ENCODE measurements around the gene DCP1A.
A peak's percentile ranks its signal among the peaks of the same experiment; 100 is the strongest.
"Not testable (repeated sequence)": the region's sequence is repeated elsewhere in the genome, so short reads cannot be mapped to it uniquely, and the experiment has no call there.

DCP1A gene

DNA sequence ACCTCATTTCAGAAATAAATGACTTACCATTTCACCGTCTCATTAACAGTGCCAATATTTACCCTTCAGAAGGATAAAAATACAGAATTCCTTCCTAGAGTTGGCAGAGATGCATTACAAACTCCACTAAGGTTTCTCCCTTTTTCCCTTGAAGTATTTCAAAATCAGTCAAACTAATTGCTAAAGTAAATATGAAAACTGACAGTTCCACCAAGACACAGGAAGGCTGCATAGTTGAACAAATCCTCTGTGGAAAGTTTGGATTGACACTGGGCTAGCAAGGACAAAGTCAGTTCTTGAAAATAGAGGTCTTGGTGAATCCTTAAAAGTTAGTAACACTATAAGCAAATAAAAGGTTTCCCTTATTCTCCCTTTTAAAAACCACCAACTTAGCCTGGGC lies 34.5 kb downstream of the DCP1A start:
- DNase-seq (ENCODE audit: low read depth in 1 of 2, low spot score in 1 of 2): no peak
- in situ Hi-C loops (cut with HindIII; ENCODE audit: low pct_unique_long_range_greater_than_20kb, low sequenced_read_pairs): no loop called here
- TF ChIP-seq JUND (IDR thresholded peaks at IDR 0.05; ENCODE audit: low read depth): no peak

DNA sequence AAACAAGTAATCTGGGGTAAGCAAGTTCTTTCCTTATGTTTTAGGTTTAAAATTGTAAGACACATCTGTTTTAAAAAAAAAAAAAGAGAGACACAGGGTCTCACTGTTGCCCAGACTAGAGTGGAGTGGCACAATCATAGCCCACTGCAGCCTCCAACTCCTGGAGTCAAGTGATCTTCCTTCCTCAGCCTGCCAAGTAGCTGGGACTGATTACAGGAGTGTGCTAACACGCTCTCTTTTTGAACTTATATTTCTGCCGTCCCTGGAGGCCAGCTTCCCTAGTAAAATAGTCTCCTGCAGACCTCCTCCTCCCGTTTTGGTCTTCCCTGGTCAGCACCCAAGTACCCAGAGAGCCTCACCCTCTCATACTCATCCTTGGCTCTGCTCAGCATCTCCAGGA lies 35.5 kb downstream of the DCP1A start:
- no peak for TF ChIP-seq JUND (IDR thresholded peaks at IDR 0.05; ENCODE audit: low read depth)
- in situ Hi-C loops (cut with HindIII; ENCODE audit: low pct_unique_long_range_greater_than_20kb, low sequenced_read_pairs): no loop called here
- no peak for DNase-seq (ENCODE audit: low read depth in 1 of 2, low spot score in 1 of 2)

DNA sequence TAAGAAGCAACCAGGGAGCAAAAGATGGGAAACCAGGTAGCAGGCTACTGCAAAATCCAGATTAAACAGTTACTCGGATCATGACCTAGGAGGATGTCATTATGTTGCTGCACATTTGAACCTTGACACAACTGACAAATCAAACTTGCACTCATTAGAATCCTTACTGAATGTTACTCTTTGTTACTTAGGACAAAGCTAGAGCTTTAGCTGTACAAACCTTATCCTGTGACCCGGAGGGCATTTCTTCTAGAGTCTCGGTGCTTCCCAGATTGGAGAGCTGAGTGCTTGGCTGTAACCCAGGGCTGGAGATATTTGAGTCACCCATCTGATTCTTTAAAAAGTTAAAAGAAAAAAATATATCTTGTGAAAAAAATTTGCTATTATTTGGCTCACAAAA lies 43.4 kb downstream of the DCP1A start:
- no peak for TF ChIP-seq JUND (IDR thresholded peaks at IDR 0.05; ENCODE audit: low read depth)
- in situ Hi-C loops (cut with HindIII; ENCODE audit: low pct_unique_long_range_greater_than_20kb, low sequenced_read_pairs): no loop called here
- DNase-seq (ENCODE audit: low read depth in 1 of 2, low spot score in 1 of 2): no peak

- in situ Hi-C loops (cut with HindIII; ENCODE audit: low pct_unique_long_range_greater_than_20kb, low sequenced_read_pairs): no loop called here
- no peak for DNase-seq (ENCODE audit: low read depth in 1 of 2, low spot score in 1 of 2)
Measured at GRCh38 chr3:53303549-53303948, 43.8 kb downstream of the DCP1A start.

DNA sequence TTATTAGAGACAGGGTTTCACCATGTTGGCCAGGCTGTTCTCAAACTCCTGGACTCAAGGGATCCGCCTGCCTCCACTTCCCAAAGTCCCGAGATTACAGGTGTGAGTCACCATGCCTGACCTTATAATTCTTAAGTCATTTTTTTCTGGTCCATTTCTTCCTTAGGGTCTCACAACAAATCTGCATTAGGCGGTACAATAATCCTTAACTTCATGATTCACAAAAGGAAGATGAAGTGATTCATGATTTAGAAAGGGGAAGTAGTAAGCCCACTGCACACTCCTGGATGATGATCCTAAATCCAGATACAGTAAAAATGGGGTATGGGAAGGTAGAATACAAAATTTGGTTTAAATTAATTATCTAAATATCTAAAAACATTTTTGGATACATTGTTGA lies 46.5 kb downstream of the DCP1A start:
- in situ Hi-C loops (cut with HindIII; ENCODE audit: low pct_unique_long_range_greater_than_20kb, low sequenced_read_pairs): no loop called here
- no peak for TF ChIP-seq JUND (IDR thresholded peaks at IDR 0.05; ENCODE audit: low read depth)
- no peak for DNase-seq (ENCODE audit: low read depth in 1 of 2, low spot score in 1 of 2)

More at GRCh38 chr3:53303549-53303948, 43.8 kb downstream of the DCP1A start:
- no peak for TF ChIP-seq JUND (IDR thresholded peaks at IDR 0.05; ENCODE audit: low read depth)

DNA sequence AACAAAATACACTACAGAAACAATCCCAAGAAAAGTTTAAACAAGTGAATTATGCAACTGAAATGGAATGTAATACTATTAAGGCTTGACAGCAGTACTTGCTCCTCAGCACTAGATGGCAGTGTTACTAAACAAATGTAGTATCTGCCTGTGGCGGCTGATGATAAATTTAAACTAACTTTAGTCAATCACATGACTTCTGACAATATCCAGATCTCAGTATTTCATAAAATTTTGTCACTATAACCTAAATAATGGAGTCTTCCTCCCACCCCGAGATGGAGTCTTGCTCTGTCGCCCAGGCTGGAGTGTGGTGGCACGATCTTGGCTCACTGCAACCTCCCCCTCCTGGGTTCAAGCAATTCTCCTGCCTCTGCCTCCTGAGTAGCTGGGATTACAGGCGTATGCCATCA lies 47.7 kb downstream of the DCP1A start:
- in situ Hi-C loops (cut with HindIII; ENCODE audit: low pct_unique_long_range_greater_than_20kb, low sequenced_read_pairs): not testable (repeated sequence)
- peak; percentile 19 to 44 for DNase-seq (ENCODE audit: low read depth in 1 of 2, low spot score in 1 of 2)

DNA sequence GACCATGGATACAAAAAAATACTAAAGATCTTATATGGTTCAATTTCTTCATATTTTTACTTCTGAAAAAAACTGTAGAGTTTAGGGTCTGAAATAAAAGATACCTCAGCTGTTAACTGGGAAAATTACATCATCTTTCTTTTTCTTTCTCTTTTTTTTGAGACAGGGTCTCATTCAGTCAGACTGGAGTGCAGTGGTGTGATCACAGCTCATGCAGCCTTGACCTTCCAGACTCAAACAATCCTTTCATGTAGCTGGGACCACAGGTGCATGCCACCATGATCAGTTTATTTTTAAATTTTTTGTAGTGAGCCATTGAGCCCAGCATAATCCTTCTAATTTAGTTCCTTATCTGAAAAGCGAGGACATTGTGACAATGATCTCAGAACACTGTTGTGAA lies 51.9 kb downstream of the DCP1A start:
- in situ Hi-C loops (cut with HindIII; ENCODE audit: low pct_unique_long_range_greater_than_20kb, low sequenced_read_pairs): no loop called here
- TF ChIP-seq JUND (IDR thresholded peaks at IDR 0.05; ENCODE audit: low read depth): no peak
- DNase-seq (ENCODE audit: low read depth in 1 of 2, low spot score in 1 of 2): no peak

GRCh38 chr3:53293867-53294266 lies 53.5 kb downstream of the DCP1A start:
- in situ Hi-C loops (cut with HindIII; ENCODE audit: low pct_unique_long_range_greater_than_20kb, low sequenced_read_pairs): no loop called here
- no peak for DNase-seq (ENCODE audit: low read depth in 1 of 2, low spot score in 1 of 2)
- TF ChIP-seq JUND (IDR thresholded peaks at IDR 0.05; ENCODE audit: low read depth): no peak

- TF ChIP-seq JUND (IDR thresholded peaks at IDR 0.05; ENCODE audit: low read depth): no peak
- in situ Hi-C loops (cut with HindIII; ENCODE audit: low pct_unique_long_range_greater_than_20kb, low sequenced_read_pairs): no loop called here
- no peak for DNase-seq (ENCODE audit: low read depth in 1 of 2, low spot score in 1 of 2)
Measured at GRCh38 chr3:53288214-53288613, 59.1 kb downstream of the DCP1A start.

GRCh38 chr3:53287131-53287629 lies 60.2 kb downstream of the DCP1A start:
- no peak for TF ChIP-seq JUND (IDR thresholded peaks at IDR 0.05; ENCODE audit: low read depth)
- in situ Hi-C loops (cut with HindIII; ENCODE audit: low pct_unique_long_range_greater_than_20kb, low sequenced_read_pairs): no loop called here
- DNase-seq (ENCODE audit: low read depth in 1 of 2, low spot score in 1 of 2): no peak

- in situ Hi-C loops (cut with HindIII; ENCODE audit: low pct_unique_long_range_greater_than_20kb, low sequenced_read_pairs): no loop called here
- DNase-seq (ENCODE audit: low read depth in 1 of 2, low spot score in 1 of 2): no peak
- TF ChIP-seq JUND (IDR thresholded peaks at IDR 0.05; ENCODE audit: low read depth): no peak
Measured at GRCh38 chr3:53286727-53287126, 60.6 kb downstream of the DCP1A start.

GRCh38 chr3:53282581-53282980 lies 64.8 kb downstream of the DCP1A start:
- DNase-seq (ENCODE audit: low read depth in 1 of 2, low spot score in 1 of 2): no peak
- in situ Hi-C loops (cut with HindIII; ENCODE audit: low pct_unique_long_range_greater_than_20kb, low sequenced_read_pairs): no loop called here
- no peak for TF ChIP-seq JUND (IDR thresholded peaks at IDR 0.05; ENCODE audit: low read depth)

DNA sequence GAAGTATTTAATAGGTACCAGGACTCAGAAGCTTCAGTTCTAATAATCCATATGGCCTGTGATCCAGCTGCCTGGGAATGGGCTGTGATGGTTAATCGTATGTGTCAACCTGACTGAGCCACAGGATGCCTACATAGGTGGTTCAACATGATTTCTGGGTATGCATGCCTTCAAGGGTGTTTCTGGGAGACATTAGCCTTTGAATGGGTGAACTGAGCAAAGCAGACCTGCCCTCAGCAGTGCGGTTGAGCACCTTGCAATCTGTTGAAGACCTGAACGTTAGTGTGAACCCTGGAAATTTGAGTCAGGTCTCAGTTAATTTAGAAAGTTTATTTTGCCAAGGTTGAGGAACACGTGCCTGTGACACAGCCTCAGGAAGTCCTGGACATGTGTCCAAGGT lies 68.7 kb downstream of the DCP1A start:
- in situ Hi-C loops (cut with HindIII; ENCODE audit: low pct_unique_long_range_greater_than_20kb, low sequenced_read_pairs): no loop called here
- DNase-seq (ENCODE audit: low read depth in 1 of 2, low spot score in 1 of 2): no peak
- no peak for TF ChIP-seq JUND (IDR thresholded peaks at IDR 0.05; ENCODE audit: low read depth)

- in situ Hi-C loops (cut with HindIII; ENCODE audit: low pct_unique_long_range_greater_than_20kb, low sequenced_read_pairs): no loop called here
- no peak for DNase-seq (ENCODE audit: low read depth in 1 of 2, low spot score in 1 of 2)
- TF ChIP-seq JUND (IDR thresholded peaks at IDR 0.05; ENCODE audit: low read depth): no peak
Measured at GRCh38 chr3:53274938-53275605, 72.3 kb downstream of the DCP1A start.
